Endothelial cell of coronary artery (primary cell): ENCODE measurements around the gene FCN3. TPM values are rescaled to one million over a fixed set of nuclear protein-coding genes. Genes with fewer than 3 reads are reported as not detected.

Experiments used
- total RNA-seq: library from RNA; depleted of rRNA; stranded (reverse); fragments of >200 nt; gene quantifications from 2 replicates; pipeline ENCODE4 v1.2.3, GENCODE V29; 2014

The FCN3 gene
- total RNA-seq, result 0.72 TPM in 1 of 2 replicates, not detected in the other

GRCh38 chr1:27374362-27375086 is at the start of gene FCN3:
Gene FCN3 (minus strand): TSS chr1:27374824. CDS start chr1:27374818, 6 bp downstream.

GRCh38 chr1:27392096-27392777 is 17.6 kb upstream of the FCN3 start, which contains the start of gene GPR3:
Gene GPR3 (plus strand): TSS chr1:27392622. CDS start chr1:27393799, 1,177 bp downstream.

GRCh38 chr1:27383039-27383605 is 8.5 kb upstream of the FCN3 start, which contains the start of gene CD164L2:
Gene CD164L2 (minus strand): TSS chr1:27383333. CDS start chr1:27383239, 94 bp downstream.

GRCh38 chr1:27366411-27367159 is 8.0 kb downstream of the FCN3 start, which contains the start of gene MAP3K6:
Gene MAP3K6 (minus strand): TSS chr1:27366961. CDS start chr1:27366597, 364 bp downstream.

GRCh38 chr1:27341525-27342252 is 32.9 kb downstream of the FCN3 start, which contains the start of gene SYTL1:
Gene SYTL1 (plus strand): TSS chr1:27342022. CDS start chr1:27345335, 3,313 bp downstream.

GRCh38 chr1:27321813-27322568 is 52.6 kb downstream of the FCN3 start, which contains the start of gene TMEM222:
Gene TMEM222 (plus strand): TSS chr1:27322163. CDS start chr1:27322198, 35 bp downstream.

Other genes starting within 250 kb of the FCN3 start
- gene SLC9A1, start 219.7 kb downstream of the FCN3 start, total RNA-seq, result 10.5 and 20.2 TPM in 2 replicates
- gene WDTC1, start 140.2 kb downstream of the FCN3 start, total RNA-seq, result 15.8 and 21.2 TPM in 2 replicates
- 22.1 and 27.0 TPM in 2 replicates for gene TMEM222, start 52.7 kb downstream of the FCN3 start, total RNA-seq
- gene SYTL1, start 32.8 kb downstream of the FCN3 start, total RNA-seq, result under 0.01 and 0.09 TPM in 2 replicates
- 7.8 and 11.2 TPM in 2 replicates for gene MAP3K6, start 7.9 kb downstream of the FCN3 start, total RNA-seq
- not detected in 2 replicates for gene CD164L2, start 8.5 kb upstream of the FCN3 start, total RNA-seq
- gene GPR3, start 17.8 kb upstream of the FCN3 start, total RNA-seq, result 0.09 and 0.36 TPM in 2 replicates
- gene WASF2, start 115.3 kb upstream of the FCN3 start, total RNA-seq, result 24.7 and 36.5 TPM in 2 replicates
- 4.6 and 7.3 TPM in 2 replicates for gene AHDC1, start 229.3 kb upstream of the FCN3 start, total RNA-seq